ENCODE results near the gene RASA3. TPM values are rescaled to one million over a fixed set of nuclear protein-coding genes. Genes with fewer than 3 reads are reported as not detected.
A peak's percentile ranks its signal among the peaks of the same experiment; 100 is the strongest.
"Not testable (repeated sequence)": the region's sequence is repeated elsewhere in the genome, so short reads cannot be mapped to it uniquely, and the experiment has no call there.

Gene RASA3
- total RNA-seq, 1 experiment from 2014 or later: 13.2 TPM

- no peak for DNase-seq (ENCODE audit: low read depth)
Observed at GRCh38 chr13:114127473-114128347, 4.7 kb downstream of the RASA3 start.

- DNase-seq (ENCODE audit: low read depth): no peak
Observed at GRCh38 chr13:114126789-114127472, 5.5 kb downstream of the RASA3 start.

- DNase-seq (ENCODE audit: low read depth): not testable (repeated sequence)
Observed at GRCh38 chr13:114126086-114126485, 6.3 kb downstream of the RASA3 start.

GRCh38 chr13:114125589-114125988 lies 6.8 kb downstream of the RASA3 start:
- no peak for DNase-seq (ENCODE audit: low read depth)

DNA sequence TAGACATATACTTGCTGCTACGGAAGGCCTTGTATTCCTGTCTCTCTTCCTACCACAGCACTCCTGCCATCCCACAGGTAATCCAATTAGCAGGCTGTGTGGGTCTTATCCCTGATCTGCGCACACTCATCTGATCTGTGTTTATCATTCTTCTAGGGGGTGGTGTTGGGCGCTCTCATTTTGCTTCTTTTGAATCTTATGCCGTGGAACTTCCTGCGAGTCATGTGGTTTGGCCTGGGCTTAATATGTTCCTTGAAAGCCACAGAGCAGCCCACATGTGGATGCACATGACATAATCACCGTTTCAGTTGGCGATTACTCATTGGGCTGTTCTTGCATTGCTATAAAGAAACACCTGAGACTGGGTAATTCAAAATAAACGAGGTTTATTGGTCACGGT lies 7.5 kb downstream of the RASA3 start:
- peak; percentile 68 for DNase-seq (ENCODE audit: low read depth)

DNA sequence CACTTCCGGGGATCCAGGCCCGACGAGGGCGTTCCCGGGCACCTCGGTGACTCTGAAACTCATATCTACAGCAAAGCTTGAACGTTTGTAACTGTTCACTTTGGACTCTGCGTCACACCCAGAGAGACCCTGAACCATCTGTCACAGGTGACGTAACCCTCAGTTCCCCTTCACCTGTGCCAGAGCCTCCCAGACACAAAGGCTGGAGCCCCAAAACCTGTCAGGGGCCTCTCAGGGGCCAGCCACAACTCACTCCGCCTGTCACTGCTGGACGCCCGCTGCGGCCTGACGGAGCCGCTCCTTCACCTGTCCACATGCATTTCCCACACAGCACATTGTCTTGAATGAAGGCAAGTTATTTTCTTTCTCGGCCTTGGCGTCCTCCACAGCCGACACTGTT lies 8.0 kb downstream of the RASA3 start:
- DNase-seq (ENCODE audit: low read depth): no peak

GRCh38 chr13:114123876-114124275 lies 8.5 kb downstream of the RASA3 start:
- DNase-seq (ENCODE audit: low read depth): no peak

DNA sequence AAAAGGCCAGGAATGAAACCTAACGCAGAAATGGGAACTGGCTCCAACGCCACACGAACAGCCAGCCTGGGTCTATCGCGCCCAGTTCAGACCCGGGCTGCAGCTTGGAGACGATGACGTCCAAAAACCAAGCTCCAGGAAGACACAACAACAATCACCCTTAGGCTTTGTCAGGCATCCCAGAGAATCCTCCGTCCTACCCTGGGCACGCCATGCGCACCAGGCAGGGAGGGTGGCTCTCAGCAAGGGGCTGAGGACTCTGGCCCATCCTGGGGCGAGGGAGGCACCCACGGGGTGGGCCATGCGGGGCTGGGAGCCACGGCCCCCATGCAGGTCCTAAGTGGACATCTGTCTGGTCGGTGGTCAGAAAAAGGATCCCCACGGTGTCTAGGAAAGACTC lies 9.0 kb downstream of the RASA3 start:
- no peak for DNase-seq (ENCODE audit: low read depth)

- DNase-seq (ENCODE audit: low read depth): no peak
Observed at GRCh38 chr13:114122591-114123211, 9.7 kb downstream of the RASA3 start.

GRCh38 chr13:114122127-114122511 lies 10.3 kb downstream of the RASA3 start:
- DNase-seq (ENCODE audit: low read depth): no peak

GRCh38 chr13:114121496-114122126 lies 10.8 kb downstream of the RASA3 start:
- DNase-seq (ENCODE audit: low read depth): no peak

- no peak for DNase-seq (ENCODE audit: low read depth)
Observed at GRCh38 chr13:114121031-114121430, 11.4 kb downstream of the RASA3 start.

DNA sequence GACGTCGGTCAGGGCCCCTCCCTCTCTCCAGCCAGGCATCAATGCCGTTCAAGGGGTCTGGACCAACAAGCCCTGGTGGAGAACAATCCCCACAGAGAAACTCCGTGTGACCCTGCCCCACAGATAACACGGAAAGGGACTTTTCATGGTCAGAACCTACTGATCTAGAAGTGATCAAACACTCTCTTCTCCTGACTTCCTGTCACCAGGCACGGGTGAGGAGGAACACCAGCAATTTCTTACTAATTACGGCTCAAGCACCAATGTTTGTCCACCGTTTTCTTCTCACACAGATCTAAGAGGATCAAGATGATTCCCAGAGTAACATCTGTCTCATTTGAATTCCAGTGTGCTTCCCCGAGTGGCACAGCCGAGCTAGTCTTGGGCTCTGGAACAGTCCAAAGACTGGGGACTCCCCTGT lies 11.8 kb downstream of the RASA3 start:
- no peak for DNase-seq (ENCODE audit: low read depth)

- peak; percentile 86 for DNase-seq (ENCODE audit: low read depth)
Observed at GRCh38 chr13:114119196-114119595, 13.2 kb downstream of the RASA3 start.

DNA sequence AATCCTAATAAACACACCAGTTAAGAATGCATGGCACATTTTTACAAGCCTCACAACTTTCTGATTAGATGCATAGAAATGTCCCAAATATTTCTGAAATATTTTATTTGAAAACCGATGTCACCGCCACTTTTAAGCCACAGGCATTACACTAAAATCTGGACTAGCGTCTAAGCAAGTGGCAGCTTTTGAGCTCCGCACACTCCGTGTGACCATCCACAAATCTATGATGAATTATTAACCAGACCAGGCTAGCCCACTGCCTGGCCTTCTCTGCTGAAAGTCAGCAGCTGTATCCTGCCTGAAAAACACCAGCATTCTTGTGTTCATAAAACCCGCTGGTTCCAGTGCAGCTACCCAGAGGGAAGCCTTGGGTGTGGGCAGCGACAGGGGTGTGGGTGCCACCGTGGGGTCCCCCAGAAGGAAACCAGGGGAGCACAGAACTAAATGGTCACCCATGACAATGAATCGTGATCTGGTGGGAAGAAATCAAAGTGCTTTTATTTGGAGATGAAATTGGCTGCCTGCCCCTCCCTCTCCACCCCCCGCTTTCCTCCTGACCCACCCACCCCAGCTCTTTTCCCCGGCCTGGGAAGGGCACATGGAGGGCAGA lies 13.8 kb downstream of the RASA3 start:
- peak; percentile 44 for DNase-seq (ENCODE audit: low read depth)

DNA sequence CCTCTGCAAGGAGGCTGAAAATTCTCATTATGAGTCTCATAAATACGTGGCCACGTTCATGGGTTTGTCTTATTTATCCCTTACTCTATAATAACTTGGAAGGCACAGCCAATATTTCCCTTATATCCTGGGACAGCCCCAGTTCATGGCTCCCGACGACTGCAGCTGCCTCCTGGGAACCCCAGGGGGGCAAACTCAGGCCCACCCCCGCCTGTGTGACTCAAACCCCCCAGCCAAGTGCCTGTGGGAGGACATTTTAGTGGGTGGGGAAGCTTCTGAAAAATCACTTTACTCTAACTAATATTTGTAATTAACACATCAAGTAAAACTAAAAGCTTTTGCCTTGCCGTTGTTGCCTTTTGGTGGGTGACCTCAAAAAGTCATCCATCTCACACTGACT lies 14.3 kb downstream of the RASA3 start:
- peak; percentile 45 for DNase-seq (ENCODE audit: low read depth)

DNA sequence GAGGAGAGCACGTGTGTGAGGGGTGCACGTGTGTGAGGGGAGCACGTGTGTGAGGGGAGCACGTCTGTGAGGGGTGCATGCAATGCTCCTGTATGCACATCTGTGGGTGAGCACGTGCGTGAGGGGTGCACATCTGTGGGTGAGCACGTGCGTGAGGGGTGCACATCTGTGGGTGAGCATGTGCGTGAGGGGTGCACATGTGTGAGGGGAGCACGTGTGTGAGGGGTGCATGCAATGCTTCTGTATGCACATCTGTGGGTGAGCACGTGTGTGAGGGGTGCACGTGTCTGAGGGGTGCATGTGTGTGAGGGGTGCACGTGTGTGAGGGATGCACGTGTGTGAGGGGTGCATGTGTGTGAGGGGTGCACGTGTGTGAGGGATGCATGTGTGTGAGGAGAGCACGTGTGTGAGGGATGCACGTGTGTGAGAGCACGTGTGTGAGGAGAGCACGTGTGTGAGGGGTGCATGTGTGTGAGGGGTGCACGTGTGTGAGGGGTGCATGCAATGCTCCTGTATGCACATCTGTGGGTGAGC lies 15.0 kb downstream of the RASA3 start:
- not testable (repeated sequence) for DNase-seq (ENCODE audit: low read depth)

- DNase-seq (ENCODE audit: low read depth): no peak
Observed at GRCh38 chr13:114116734-114117133, 15.7 kb downstream of the RASA3 start.

GRCh38 chr13:114115796-114116195 lies 16.6 kb downstream of the RASA3 start:
- DNase-seq (ENCODE audit: low read depth): no peak

DNA sequence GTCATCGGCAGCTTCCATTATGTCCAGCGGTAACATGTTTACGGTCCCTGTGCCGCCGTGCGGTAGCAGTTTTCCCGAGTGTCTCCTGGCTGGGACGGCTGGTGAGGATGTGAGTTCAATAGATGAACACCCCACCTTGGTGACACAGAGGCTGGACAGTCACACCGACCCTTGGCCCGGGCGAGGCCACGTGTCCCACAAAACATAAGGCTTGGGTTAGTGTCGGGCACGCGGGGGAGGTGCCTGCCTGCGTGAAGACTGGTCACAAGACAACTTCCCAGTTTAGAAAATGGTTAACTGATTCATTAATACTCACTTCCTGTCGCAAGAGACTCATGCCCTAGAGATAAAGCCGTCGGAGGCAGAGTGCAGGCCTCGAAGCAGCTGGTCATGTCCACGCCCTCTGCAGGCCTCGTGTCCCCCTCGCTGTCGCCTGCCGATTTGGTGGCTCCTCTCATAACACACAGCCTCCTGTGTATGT lies 17.2 kb downstream of the RASA3 start:
- peak; percentile 70 for DNase-seq (ENCODE audit: low read depth)

DNA sequence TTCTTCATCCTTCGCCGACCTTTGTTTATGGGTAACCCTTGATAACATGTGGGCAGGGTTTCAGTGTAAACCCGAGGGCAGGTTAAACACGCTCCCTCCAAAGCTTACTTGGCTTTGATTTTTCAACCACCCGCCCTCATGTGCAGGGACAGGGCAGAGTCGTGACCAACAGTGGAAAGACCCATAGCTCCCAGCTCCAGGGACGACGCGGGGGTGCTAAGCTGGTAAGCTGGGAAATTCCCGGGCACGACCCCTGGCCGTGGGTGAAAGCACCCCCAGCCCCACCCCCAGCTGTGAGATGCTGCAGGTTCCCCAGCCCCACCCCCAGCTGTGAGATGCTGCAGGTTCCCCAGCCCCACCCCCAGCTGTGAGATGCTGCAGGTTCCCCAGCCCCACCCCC lies 17.8 kb downstream of the RASA3 start:
- DNase-seq (ENCODE audit: low read depth): not testable (repeated sequence)
